Activated gamma-delta T cell treated with anti-CD3 and anti-CD28 coated beads, Interleukin-2, amount 50 U/mL, for 16 hours (primary cell): ENCODE results near the gene RIMBP2.

ENCODE experiments used
- DNase-seq: peaks from one replicate; pipeline ENCODE4 v3.0.0-alpha.2; 2020; ENCODE audit warnings: low read depth

The RIMBP2 gene

DNA sequence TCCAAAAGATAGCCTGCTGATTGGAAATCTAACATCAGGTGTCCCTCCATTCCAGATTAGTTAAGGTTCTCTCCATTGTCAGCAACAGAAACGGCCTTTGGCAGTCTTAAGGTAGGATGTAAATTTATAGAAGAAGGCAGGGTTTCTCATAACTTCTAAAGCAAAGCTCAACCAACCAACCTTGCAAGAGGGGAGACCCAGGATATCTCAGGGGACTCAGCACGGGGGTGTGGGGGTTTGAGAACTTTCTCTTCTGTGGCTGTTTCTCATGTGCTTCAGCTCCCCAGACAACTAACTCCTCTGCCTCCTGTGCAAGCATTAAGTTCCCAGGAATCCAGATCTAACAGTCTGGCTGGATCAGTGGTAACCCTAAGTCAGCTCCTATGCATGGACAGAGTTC lies 148.1 kb downstream of the RIMBP2 start:
- DNase-seq = no peak

DNA sequence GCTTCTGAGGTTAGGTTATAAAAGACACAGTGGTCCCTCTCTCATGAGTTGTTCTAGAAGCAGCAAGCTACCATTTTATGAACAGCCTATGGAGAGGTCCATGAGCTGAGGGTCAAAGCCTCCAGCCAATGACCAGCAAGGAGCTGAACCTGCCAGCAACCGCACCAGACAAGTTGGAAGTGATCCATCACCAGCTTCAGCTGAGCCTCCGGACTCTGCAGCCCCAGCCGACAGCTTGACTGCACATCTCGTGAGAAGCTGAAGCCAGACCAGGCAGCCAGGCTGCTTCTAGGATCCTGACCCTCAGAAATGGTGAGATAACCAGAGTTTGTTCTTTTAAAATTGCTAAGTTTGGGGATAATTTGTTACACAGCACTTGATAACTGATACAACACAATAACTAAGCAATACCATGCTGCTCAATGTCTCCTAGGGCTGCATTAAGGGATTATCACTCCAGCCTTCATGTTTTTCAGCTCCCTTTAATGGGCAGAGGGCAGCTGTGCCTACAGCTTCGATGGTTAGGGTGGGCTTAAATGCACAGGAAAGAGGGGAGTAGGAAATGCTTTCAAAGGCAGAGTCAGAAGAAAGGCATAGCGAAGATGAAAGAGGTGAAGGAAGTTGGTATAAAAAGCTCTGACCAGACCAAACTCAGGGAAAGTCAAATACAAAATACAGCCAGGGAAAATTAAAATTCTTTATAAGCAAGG lies 149.5 kb downstream of the RIMBP2 start:
- DNase-seq = no peak

DNA sequence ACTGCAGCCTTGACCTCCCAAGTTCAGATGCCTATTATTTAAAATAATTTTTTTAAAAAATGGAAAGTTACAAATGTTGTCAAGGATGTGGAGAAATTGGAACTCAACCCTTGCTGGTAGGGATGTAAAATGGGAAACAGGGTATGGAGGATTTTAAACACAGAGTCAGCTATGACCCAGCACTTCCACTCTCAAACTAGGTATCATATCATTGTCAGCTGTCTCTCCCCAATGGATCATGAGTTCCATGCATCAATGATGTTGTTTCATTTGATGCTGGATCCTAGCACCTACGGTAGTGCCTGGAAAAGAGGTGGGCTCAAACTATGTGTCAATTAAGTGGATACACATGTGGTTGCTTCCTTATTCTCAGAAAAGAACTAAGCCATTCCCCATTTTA lies 150.9 kb downstream of the RIMBP2 start:
- DNase-seq = no peak

DNA sequence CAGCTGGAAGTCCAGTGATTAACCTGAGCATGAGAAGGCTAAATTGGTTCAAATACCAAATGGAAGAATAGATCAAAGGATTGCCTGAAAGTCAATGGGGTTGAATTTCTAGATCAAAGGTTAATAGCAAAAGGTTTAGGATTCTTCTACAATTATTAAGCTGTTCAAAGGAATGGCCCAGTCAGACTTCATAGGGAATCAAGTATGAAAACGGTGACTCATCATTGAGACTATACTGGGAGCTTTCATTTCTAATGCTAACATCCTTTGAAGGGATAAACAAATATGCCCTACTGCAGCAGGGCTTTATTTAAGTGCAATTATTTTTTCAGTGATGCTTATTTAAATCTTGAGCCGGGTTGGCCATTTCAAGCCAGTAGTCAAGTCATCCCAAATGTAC lies 152.8 kb downstream of the RIMBP2 start:
- no peak for DNase-seq

DNA sequence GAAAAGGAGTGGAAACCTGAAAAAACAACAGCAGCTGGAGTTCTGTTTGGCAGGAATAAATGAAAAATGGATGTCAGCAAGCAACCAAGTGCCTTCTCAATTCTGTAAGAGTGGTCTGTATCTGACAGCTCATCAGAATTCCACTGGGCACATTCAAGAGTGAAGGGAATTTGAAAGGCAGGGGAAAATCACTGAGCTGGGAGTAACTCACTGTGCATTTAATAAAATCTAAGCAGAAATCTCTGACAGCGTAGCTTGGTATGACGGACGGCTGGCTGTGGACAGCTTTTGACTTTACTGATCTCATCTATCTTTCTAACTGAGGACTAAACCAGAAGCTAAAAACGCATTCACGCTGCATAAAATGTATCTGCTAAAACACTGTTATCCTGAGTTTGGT lies 153.4 kb downstream of the RIMBP2 start:
- no peak for DNase-seq

DNA sequence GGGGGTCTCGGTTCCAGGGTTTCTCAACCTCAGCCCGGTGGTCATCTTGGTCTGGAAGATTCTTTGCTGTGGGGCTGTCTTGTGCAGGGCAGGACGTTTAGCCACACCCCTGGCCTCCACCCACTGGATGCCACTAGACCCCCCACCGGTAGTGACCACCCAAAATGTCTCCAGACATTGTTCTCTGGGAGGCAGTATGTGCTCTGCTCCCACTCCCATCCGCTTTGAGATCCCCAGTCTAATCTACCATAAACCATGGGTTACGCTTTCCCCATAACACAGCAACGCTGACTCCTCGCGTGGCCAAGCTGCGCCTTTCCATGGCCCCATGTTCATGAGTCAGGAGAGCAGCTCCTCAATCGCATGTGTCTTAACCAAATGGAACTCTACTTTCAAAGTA lies 155.8 kb downstream of the RIMBP2 start:
- no peak for DNase-seq

DNA sequence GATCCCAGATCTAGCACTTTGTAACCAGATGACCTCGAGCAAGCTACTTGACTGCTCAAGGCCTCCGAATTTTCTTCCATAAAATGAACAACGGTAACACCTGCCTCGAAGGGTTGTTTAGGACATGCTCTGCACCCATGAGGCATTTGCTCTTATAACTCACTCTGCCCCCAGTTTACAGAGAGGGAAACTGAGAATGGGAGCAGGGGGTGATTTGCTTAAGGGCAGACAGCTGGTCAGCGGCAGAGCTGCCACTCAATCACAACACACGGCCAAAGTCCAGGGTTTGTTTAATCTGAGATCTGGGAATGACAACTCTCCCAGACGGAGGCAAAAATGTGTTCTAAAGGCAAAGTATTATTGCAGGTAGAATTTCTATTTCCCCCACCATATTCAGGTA lies 156.3 kb downstream of the RIMBP2 start:
- DNase-seq = no peak

DNA sequence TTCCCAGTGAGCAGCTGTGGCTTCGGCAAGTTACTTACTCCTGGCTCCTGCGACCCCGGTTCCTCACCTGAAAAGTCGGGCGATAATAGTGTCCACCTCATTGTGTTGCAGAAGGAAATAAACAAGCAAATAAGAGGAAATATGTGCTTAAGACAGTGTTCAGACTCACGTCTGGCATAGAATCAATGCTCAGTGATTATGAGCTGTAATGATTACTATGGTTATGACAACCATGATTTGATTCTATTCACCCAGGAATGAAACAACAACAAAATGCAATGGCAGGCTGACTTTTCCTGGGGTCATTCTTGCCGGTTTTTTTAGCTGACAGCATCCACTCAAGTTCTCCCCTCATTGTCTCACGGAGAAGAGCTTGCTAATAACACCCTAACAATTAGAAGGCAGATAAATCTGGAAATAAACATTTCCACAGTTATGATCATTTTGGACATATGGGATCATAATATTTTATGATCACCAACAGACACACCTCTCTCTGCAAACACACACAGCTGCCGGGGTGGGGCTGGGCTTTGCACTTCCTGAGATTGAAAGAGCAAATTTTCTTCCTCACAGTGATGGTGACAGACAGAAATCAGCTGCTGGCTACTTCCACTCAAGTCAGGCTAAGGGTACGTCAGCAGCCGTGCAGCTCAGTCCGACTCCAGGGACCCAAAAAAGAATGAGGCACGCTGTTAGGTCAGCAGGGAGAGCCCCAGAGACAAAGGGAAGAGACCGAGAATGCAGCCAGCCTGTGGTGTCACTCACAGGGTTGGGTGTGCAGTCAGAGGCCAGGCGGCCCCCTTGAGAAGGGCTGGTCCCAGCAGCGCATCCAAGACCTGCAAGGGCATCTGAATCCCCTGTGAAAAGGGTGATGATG lies 158.0 kb downstream of the RIMBP2 start:
- no peak for DNase-seq

DNA sequence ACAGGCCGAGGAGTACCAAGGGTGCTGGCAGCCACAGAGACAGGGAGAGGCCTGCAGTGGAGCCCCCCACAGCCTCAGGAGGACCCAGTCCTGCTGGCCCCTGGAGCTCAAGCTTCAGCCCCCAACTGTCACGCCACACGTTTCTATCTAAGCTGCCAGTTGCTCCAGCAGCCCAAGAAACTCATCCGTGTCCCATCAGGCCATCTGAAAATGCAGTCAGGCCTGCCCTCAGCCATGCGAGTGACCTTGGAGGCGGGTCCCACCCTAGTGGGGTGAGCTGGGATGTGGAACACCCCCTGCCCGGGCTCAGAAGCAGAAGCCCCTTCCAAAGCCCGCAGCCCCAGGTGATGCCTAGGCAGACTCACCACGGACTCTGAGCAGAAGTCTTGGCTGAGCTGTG lies 158.9 kb downstream of the RIMBP2 start:
- no peak for DNase-seq

DNA sequence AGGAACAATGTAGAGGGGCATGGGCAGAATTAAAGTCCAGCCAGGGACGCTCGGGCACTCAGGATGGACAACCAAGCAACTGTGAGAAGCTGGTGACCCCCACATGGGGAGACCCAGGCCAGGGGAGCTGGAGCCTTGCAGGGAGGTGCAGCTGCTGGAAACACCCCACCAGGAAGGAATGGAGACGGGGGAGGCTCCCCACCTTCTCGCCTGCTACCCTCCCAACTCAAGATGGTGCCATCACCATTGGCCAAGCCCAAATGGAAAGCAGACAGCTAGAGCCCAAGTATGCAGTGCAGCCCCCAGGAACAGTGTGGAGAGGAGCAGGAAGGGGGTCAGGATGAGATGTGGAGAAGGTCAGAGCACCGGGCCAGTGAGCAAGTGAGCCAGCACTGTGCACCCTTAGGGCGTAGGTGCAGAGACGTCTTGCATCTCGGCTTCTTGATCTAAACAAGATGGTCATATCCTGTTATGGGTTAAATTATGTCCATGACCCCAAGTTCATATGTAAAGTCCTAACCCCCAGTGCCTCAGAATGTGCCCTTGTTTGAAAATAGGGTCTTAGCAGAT lies 159.5 kb downstream of the RIMBP2 start:
- DNase-seq = no peak

DNA sequence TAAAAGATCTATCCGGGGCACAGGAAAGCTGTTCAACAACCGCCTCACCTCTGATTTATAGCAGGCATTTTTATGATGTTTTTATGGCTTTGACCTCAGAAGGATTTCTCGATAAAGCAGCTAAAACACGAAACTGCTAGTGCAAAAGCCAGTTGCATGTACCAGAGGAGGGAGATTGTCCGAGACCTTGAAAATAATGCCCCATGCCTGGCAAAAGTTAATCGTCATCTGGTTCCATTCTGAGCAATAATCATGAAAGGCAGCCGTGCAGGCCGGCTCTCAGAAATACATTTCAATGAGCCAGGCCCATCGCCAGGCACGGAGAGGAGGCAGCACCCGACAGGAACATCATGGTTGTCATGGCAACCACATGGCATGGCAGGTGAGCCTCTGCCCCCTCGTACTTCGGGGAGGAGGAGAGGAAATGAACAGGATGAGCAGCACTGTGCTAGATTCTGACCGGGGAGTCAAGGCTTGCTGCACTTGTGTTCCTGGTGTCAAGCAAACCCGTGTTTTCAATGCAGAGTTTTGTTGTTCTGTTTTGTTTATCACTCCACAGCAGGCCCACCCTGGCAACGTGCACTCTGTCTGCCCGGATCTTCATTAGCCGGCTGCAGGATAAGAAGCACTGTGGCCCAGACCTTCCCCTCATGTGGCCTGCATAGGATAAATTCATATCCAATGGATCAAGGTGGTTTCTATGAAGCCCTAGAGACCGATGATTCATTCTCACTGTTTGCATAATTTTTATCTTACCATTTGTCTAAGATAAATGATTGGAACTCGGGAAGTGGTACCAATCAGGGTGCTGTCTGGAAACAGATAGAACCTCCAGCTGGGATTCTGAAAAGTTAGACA lies 160.2 kb downstream of the RIMBP2 start:
- no peak for DNase-seq

DNA sequence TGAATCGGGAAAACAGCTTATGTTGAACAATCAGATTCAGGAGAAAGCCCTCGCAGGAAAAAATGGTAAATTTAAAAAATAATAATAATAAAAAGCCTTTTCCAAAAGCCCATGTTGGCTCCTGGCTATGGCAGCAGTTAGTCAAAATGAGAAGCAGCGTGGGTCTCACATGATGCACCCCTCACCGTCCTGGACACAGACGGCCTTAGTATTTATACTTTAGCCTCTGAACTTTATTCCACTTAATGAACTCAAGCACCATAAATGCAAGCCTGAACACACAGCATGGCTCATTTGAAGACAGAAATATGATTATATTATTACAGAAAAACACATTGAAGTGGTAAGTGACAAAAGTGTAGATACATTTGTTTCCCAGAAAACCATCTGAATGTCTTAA lies 160.9 kb downstream of the RIMBP2 start:
- no peak for DNase-seq

DNA sequence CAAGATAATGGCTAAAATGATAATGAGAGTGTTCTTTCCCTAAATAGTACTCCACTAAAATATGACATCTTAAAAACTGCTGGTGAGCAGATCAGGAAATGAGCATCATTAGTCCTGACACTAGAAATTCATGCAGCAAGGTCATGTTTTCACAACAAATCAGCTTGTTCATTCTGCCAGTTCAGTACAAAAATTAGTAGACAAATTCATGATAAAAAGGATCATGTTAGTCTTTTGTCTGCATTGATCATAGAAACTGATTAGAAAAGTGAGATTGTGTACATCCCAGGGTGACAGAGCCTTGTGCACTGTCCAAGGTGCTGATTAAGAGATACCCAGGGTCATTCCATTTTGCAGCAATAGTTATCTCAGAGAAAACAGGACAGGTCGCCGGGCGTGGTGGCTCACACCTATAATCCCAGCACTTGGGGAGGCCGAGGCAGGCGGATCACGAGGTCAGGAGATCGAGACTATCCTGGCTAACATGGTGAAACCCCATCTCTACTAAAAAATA lies 163.6 kb downstream of the RIMBP2 start:
- no peak for DNase-seq

DNA sequence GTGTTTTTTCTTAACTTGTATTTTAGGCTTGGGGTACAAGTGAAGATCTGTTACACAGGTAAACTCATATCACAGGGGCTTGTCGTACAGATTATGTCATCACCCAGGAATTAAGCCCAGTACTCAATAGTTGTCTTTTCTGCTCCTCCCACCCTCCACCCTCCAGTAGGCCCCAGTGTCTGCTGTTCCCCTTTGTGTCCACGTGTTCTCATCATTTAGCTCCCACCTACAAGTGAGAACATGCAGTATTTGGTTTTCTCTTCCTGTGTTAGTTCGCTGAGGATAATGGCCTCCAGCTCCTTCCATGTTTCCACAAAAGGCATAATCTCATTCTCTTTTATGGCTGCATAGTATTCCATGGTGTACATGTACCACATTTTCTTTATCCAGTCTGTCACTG lies 166.7 kb downstream of the RIMBP2 start:
- DNase-seq = no peak

DNA sequence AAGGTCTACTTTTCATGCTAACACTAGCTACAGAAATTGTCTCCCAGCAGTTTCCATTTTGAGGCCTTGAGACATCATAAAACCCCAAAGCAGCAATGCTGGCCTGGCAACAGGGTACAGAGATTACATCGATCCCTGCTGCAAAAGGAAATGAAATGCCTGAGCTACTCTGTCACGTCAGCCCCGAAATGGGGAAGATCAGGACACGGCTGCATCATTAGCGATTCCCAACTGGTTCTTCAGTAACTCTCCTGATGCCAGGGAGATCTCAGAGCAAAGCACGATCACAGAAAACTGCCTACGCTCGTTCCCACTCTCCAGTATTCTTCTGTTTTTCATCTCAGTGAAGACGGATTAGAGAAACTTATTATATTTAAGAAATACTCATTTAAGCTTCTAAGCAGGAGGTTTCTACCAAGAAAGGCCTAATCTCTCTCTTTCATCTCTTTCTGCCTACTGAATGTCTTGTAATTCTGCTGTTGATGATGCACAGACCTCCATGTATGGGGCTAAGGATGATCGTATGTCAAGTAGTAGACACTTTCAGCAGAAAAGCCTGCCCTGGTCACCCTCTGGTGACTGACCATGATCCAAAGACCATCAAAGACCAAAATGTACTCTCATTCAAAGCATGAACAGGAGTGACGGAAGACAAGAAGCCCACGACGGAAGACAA lies 168.5 kb downstream of the RIMBP2 start:
- no peak for DNase-seq

DNA sequence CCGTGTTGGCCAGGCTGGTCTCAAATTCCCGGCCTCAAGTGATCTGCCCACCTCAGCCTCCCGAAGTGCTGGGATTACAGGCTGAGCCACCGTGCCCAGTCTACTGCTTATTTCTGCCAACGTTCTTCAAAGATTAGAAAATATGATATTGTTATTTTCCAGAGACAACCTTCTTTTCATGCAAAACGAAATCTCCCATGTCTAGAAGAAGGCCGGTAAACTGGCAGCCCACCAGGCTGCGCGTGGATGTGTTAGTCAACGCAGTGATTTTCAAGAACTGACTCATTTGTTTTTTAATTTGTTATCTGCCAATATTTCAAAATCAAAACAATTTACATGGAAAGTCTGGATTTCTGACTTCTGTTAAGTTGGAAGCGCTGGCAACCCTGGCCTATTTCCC lies 169.6 kb downstream of the RIMBP2 start:
- DNase-seq = no peak

DNA sequence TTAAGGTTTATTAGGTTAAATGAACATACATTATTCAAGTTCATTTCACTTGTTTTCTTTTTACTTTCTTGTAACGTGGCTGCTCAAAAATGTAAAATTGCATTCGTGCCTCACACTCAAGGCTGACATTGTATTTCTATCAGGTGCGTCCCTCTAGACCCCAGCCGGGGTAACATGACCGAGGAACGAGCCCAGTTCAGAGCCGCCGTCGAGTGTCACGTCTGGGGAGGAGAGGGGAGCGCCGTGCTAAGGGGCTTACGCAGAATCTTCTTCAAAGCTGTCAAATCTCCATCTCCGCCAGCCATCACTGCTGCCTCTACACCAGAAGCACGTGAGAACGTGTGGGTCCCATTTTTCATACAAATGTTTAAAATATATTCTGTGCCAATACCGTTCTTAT lies 170.6 kb downstream of the RIMBP2 start:
- DNase-seq = no peak

DNA sequence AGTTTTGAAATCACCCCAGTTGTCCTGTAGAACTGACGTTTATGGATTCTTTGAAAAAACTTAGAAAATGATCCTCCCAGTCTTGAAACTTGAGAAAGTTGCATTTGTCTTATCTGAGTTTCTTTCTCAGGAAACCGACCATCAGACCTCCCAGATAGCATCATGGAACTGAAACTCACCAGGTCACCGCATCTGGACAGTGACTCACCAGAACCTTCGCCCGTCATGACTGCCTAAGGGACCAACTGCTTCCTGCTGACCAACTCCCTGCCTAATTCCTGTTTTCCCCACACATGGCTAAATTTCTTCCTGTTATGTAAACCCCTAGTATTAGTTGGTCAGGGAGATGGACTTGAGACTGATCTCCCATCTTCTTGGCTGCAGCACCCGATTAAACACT lies 175.7 kb downstream of the RIMBP2 start:
- DNase-seq = no peak

DNA sequence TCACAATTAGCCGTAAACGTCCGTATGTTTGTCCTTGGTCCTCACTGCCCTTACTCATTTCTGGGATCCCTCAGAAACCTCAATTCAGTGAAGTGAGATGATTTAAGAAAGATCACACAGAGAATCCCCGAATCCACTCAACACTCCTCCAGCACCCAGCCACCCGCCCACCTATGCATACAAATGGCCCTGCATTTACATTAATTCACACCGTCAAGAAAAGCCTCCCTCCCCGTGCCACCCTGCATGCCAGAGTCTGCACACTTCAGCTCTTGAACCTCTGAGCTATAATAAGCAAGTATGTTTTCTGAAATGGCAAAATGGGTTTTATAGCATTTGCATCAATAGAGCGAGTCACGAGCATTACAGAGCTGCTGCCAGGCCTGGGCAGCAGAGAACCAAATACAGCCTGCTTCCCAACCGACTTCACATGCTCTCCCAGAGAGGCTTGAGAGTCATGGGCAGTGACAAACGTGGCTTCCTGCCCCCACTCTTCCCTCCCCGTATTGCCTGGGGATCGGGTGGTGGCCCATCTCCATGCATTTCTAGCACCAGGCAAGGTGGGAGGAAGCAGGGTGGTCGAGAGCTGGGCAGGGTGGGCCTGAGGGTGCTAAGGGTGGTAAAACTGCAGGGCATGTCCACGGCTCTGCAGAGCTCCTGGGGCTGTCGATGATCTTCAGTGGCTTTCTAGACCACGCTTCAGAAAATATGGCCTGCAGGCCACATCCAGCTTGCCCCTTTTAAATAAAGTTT lies 177.6 kb downstream of the RIMBP2 start:
- no peak for DNase-seq

DNA sequence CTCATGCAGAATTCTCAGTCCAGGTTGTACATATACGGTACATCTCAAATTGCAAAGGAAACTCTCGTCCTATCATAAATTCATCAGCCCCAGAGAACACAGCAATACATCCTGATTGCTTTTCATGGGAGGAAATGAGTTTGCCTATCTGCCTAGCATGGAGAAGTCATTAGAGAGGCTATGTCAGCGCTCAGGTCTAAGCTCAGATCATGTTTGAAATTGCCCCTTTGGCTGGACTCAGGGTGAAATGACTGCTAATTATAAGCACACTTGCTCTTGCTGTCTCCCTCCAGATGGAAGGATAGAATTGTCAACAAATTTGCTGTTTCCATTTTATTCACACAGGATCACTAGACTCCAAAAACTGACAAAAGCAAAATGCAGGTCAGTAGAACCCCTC lies 178.4 kb downstream of the RIMBP2 start:
- DNase-seq = no peak

DNA sequence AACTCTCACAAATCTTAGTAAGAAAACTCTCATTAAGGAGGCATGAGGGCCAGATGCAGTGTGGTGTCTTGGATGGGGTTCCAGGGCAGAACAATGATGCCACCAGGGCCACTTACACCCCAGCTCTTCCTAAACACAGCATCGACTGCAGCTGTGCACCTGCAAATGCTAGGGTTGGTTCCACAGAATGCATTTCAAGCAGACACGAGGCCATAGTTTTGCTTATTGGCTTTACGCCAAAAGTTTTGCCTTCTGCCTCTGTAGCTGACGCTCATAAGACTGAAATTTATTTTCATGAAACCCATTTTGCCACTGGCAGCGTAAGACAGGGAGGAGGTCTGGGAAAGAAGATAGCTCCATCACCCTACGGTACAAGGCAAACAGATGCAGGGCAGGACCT lies 179.0 kb downstream of the RIMBP2 start:
- DNase-seq = no peak
